ENCODE results near the gene EFR3B. TPM values are rescaled to one million over a fixed set of nuclear protein-coding genes. Genes with fewer than 3 reads are reported as not detected.

The EFR3B gene
- total and polyA plus RNA-seq, 2 of the 13 experiments (the other 11 are each of a cell fraction or from before 2014, with no cell fraction given) = 0.42 TPM

DNA sequence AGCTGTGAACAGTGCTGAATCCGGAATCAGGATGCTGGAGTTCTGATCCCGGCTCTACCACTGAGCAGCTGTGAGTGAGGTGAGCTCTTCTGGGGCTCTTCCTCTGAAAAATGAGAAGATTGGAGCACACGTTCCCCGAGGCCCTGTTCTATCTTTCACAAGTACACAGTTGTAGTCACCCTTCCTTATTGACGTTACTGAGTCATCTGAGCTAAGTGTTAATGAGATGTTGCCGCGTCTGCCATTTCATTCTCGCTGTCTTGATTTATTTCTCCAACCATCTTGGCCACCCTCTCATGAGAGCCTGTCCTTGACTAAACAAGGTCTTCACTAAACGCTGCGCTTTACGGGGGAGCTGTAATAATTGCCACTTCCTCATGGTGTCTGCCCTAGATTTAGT is 31.9 kb upstream of the EFR3B start:
- DNase-seq (ENCODE audit: low spot score) (no peak), FAIRE-seq (no peak), ATAC-seq (no peak)
- no peaks in the 10 kb centered on the region for H4K20me1 ChIP-seq (ENCODE audit: insufficient read depth, low read length)
- no peaks in the 10 kb centered on the region for H3K9me3 ChIP-seq (ENCODE audit: low read length)
- H3K4me3 ChIP-seq (replicated peaks in 1 of 3; ENCODE audit: insufficient read depth in 1 of 3, low read depth in 2 of 3, low read length in 3 of 3) = no peak overlapping the region
- H3K9ac ChIP-seq (ENCODE audit: insufficient read depth, low read depth, low read length) = no peak overlapping the region
- TF ChIP-seq MTF2 (CRISPR knock-in tag; IDR thresholded peaks at IDR 0.05; ENCODE audit: borderline replicate concordance) = no peak
- no peak for TF ChIP-seq IRF9 (CRISPR knock-in tag; IDR thresholded peaks at IDR 0.05; ENCODE audit: borderline replicate concordance)
- TF ChIP-seq SMYD3 (CRISPR knock-in tag; IDR thresholded peaks at IDR 0.05) = no peak
- no peak for TF ChIP-seq NR1H2 (CRISPR knock-in tag; IDR thresholded peaks at IDR 0.05; ENCODE audit: borderline replicate concordance, low read depth)
- no peak for TF ChIP-seq POLR2A (IDR thresholded peaks at IDR 0.05; ENCODE audit: insufficient read depth in 1 of 2, low read depth in 2 of 2, low read length in 2 of 2)
- TF ChIP-seq ZNF10 (CRISPR knock-in tag; IDR thresholded peaks at IDR 0.05; ENCODE audit: borderline replicate concordance, low read depth) = no peak
- TF ChIP-seq ZNF83 (CRISPR knock-in tag; IDR thresholded peaks at IDR 0.05; ENCODE audit: borderline replicate concordance) = no peak
- no peak for TF ChIP-seq SMAD9 (CRISPR knock-in tag; IDR thresholded peaks at IDR 0.05)
- no peak for TF ChIP-seq RBAK (CRISPR knock-in tag; IDR thresholded peaks at IDR 0.05)
- TF ChIP-seq MEIS2 (CRISPR knock-in tag; IDR thresholded peaks at IDR 0.05) = no peak
- TF ChIP-seq SMAD3 (CRISPR knock-in tag; IDR thresholded peaks at IDR 0.05) = no peak
- no peak for TF ChIP-seq GATAD2A (CRISPR knock-in tag; IDR thresholded peaks at IDR 0.05)
- TF ChIP-seq, protein P1, sequence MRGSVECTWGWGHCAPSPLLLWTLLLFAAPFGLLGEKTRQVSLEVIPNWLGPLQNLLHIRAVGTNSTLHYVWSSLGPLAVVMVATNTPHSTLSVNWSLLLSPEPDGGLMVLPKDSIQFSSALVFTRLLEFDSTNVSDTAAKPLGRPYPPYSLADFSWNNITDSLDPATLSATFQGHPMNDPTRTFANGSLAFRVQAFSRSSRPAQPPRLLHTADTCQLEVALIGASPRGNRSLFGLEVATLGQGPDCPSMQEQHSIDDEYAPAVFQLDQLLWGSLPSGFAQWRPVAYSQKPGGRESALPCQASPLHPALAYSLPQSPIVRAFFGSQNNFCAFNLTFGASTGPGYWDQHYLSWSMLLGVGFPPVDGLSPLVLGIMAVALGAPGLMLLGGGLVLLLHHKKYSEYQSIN (CRISPR knock-in tag; IDR thresholded peaks at IDR 0.05; ENCODE audit: borderline replicate concordance) = no peak
- no peak for TF ChIP-seq SRY (CRISPR knock-in tag; IDR thresholded peaks at IDR 0.05)
- TF ChIP-seq RFX1 (IDR thresholded peaks at IDR 0.05) = no peak
- no peak for TF ChIP-seq ZNF547 (CRISPR knock-in tag; IDR thresholded peaks at IDR 0.05)
- no peak for TF ChIP-seq HMGXB4 (CRISPR knock-in tag; IDR thresholded peaks at IDR 0.05; ENCODE audit: borderline replicate concordance in 1 of 2, low read depth in 1 of 2)
- TF ChIP-seq, protein P2, sequence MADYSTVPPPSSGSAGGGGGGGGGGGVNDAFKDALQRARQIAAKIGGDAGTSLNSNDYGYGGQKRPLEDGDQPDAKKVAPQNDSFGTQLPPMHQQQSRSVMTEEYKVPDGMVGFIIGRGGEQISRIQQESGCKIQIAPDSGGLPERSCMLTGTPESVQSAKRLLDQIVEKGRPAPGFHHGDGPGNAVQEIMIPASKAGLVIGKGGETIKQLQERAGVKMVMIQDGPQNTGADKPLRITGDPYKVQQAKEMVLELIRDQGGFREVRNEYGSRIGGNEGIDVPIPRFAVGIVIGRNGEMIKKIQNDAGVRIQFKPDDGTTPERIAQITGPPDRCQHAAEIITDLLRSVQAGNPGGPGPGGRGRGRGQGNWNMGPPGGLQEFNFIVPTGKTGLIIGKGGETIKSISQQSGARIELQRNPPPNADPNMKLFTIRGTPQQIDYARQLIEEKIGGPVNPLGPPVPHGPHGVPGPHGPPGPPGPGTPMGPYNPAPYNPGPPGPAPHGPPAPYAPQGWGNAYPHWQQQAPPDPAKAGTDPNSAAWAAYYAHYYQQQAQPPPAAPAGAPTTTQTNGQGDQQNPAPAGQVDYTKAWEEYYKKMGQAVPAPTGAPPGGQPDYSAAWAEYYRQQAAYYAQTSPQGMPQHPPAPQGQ (CRISPR knock-in tag; IDR thresholded peaks at IDR 0.05; ENCODE audit: borderline replicate concordance) = no peak
- TF ChIP-seq ZNF263 (CRISPR knock-in tag; IDR thresholded peaks at IDR 0.05) = no peak
- CTCF ChIA-PET (ENCODE audit: low intra/inter-chr PET ratio, low total read pairs) = no interaction called here
- 51% methylated on average over 11 of the region's 11 CpGs for WGBS (ENCODE audit: low lambda C conversion rate)
- in situ Hi-C loops (cut with HindIII; ENCODE audit: extremely low pct_ligation_motif_present, low pct_unique_long_range_greater_than_20kb) (no loop called here), intact Hi-C loops (cut with micrococcal nuclease; ENCODE audit: unreplicated experiment) (no loop called here)
- no peaks in the 10 kb centered on the region for H3K4me1 ChIP-seq (ENCODE audit: insufficient read depth, low read length)
- no peaks in the 10 kb centered on the region for H3K27me3 ChIP-seq (ENCODE audit: control insufficient read depth in 1 of 2, insufficient read depth in 2 of 2, low read length in 2 of 2)
- POLR2A ChIA-PET = no interaction called here
- BruUV-seq (replicated peaks) = no TSS peak
- no peak overlapping the region for H3K4me2 ChIP-seq (ENCODE audit: low read depth, low read length)
- H2AFZ ChIP-seq (ENCODE audit: low read length) = no peak overlapping the region
- H3K36me3 ChIP-seq (replicated peaks in 1 of 2; ENCODE audit: control insufficient read depth in 1 of 2, insufficient read depth in 2 of 2, low read length in 2 of 2) = no peaks in the 10 kb centered on the region
- no peaks in the 10 kb centered on the region for H3K79me2 ChIP-seq (ENCODE audit: insufficient read depth, low read length)
- no peak overlapping the region for H3K27ac ChIP-seq (ENCODE audit: extremely low read length, insufficient read depth, low read length)
